GM12891 (cell line): ENCODE results near the gene PFDN2.

Experiments
- PAX5 ChIP-seq: IDR thresholded peaks from 2 replicates; pipeline ENCODE4 v1.6.1; 2011; ENCODE audit warnings: low read length, moderate library complexity, mild to moderate bottlenecking; ENCODE audit not compliant: insufficient read depth, severe bottlenecking
- POLR2A ChIP-seq: IDR thresholded peaks from 2 replicates; pipeline ENCODE4 v1.6.1; 2011; ENCODE audit warnings: low read depth, low read length, control low read depth
- POLR2AphosphoS5 ChIP-seq: IDR thresholded peaks from 2 replicates; pipeline ENCODE4 v1.6.1; 2011; ENCODE audit warnings: low read depth, low read length, control low read depth
- SPI1 ChIP-seq: IDR thresholded peaks from 2 replicates; pipeline ENCODE4 v1.6.1; 2011; ENCODE audit warnings: low read depth, low read length, control low read depth
- TAF1 ChIP-seq: IDR thresholded peaks from 2 replicates; pipeline ENCODE4 v1.6.1; 2011; ENCODE audit warnings: low read depth, low read length, control low read depth

DNA sequence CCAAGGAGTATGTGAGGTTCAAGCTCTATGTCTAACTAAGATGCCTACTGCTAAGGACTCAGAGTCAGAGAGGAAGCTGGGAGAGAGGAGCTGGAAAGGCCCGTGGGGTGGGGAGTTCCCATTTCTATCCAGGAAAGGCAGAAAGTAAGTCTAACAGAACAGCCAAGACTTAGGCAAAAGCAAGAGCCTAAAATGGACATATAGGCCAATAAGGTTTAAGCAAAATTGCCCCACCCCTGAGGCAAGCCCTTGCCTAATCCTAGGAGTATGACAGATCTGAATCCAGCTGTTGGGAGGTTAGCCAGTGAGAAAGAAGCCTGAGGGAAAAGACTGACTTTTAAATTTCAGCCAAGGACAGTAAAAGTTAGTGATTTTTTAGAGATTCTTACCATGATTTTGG, 21.3 kb downstream of the PFDN2 start:
- TF ChIP-seq POLR2A = no peak
- TF ChIP-seq PAX5 = no peak
- no peak for TF ChIP-seq TAF1
- no peak for TF ChIP-seq POLR2AphosphoS5
- no peak for TF ChIP-seq SPI1
